K562 (cell line): Measurements from ENCODE around the gene MICU1. TPM values are rescaled to one million over a fixed set of nuclear protein-coding genes. Genes with fewer than 3 reads are reported as not detected.

Source experiments
- ATAC-seq: fragments of 200-7000 bp; cut with Tn5 transposase; 3 replicates; pipeline ENCODE4 v1.9.1; 2020; ENCODE audit warnings: moderate library complexity
- BruUV-seq: library from RNA; stranded (reverse); fragments of 400-500 nt; replicated peaks from 2 replicates; lab custom pipeline; 2021; lab: Mats Ljungman, UMichigan
- CTCF ChIA-PET: fragments of 300-600 bp; formaldehyde crosslinking; extraction: SDS; loops from one replicate; lab custom pipeline; 2021; ENCODE audit warnings: low intra/inter-chr PET ratio; lab: Yijun Ruan, JAX
- POLR2A ChIA-PET: fragments of 300-600, 350-650 bp; sonication (Branson Sonifier 250); formaldehyde crosslinking; extraction: SDS; loops from one replicate; lab custom pipeline; 2021; ENCODE audit warnings: antibody characterized with exemption, inconsistent platforms; lab: Yijun Ruan, JAX
- DNase-seq, 4 experiments: peaks; one replicate each; pipeline versions ENCODE4 v3.0.0 to v3.0.0-alpha.2; 2011 to 2018; ENCODE audit warnings: low spot score in 3 of 4, mixed read lengths in 3 of 4; ENCODE audit errors: extremely low read depth in 1 of 4
- FAIRE-seq: peaks from 2 replicates; lab custom pipeline; 2011; peaks lifted over from hg19 to GRCh38; lab: Jason Lieb, UNC
- H2AFZ ChIP-seq: 2 replicates; pipeline ENCODE4 v1.6.0; 2011; ENCODE audit warnings: low read depth, low read length, control low read depth, inconsistent platforms
- H3K27ac ChIP-seq: fragments of 200-600 bp; 3 replicates; pipeline ENCODE4 v1.8.0; 2011; ENCODE audit warnings: low read depth, mild to moderate bottlenecking, control low read depth, inconsistent platforms, low read length, moderate library complexity, mixed read lengths; ENCODE audit errors: extremely low read depth
- H3K27me3 ChIP-seq, 2 experiments: fragments of 300-600 bp in 1 of 2; 2 replicates in 1 of 2; 3 replicates in 1 of 2; pipeline versions ENCODE4 v1.6.0 to v1.8.0; 2011; ENCODE audit warnings: inconsistent platforms in 2 of 2, low read length in 2 of 2, mild to moderate bottlenecking in 1 of 2, mixed read lengths in 1 of 2, moderate library complexity in 1 of 2; ENCODE audit not compliant: control insufficient read depth in 2 of 2, insufficient read depth in 2 of 2
- H3K36me3 ChIP-seq: fragments of 300-600 bp; 3 replicates; pipeline ENCODE4 v1.8.0; 2011; ENCODE audit warnings: mild to moderate bottlenecking, low read length, inconsistent platforms; ENCODE audit not compliant: control insufficient read depth, insufficient read depth
- H3K4me1 ChIP-seq, 2 experiments: fragments of 200-600 bp in 1 of 2; replicated peaks in 1 of 2; 2 replicates in 1 of 2; 3 replicates in 1 of 2; pipeline versions ENCODE4 v1.5.1 to v1.8.0; 2011; ENCODE audit warnings: inconsistent platforms in 2 of 2, low read length in 2 of 2, mild to moderate bottlenecking in 1 of 2, mixed read lengths in 1 of 2, moderate library complexity in 1 of 2; ENCODE audit not compliant: control insufficient read depth in 2 of 2, insufficient read depth in 2 of 2
- H3K4me2 ChIP-seq: 2 replicates; pipeline ENCODE4 v1.6.1; 2011; ENCODE audit warnings: low read length, control low read depth, inconsistent platforms, mixed read lengths; ENCODE audit not compliant: insufficient read depth
- H3K4me3 ChIP-seq: fragments of 200-600 bp; sonication (generic), shearing (Covaris generic); 2 replicates; pipeline ENCODE4 v1.5.1; 2016; ENCODE audit warnings: control low read depth, inconsistent platforms
- H3K79me2 ChIP-seq: fragments of 200-600 bp; 3 replicates; pipeline ENCODE4 v1.8.0; 2011; ENCODE audit warnings: low read length, inconsistent platforms; ENCODE audit not compliant: control insufficient read depth, insufficient read depth
- H3K9ac ChIP-seq, 2 experiments: 2 replicates each; pipeline versions ENCODE4 v1.6.0 to v1.6.1; 2011; ENCODE audit warnings: low read depth in 2 of 2, low read length in 2 of 2, control low read depth in 1 of 2, inconsistent platforms in 1 of 2, mild to moderate bottlenecking in 1 of 2, mixed read lengths in 1 of 2; ENCODE audit not compliant: insufficient read depth in 1 of 2
- H3K9me1 ChIP-seq: one replicate; pipeline ENCODE4 v1.6.0; 2011; ENCODE audit warnings: inconsistent platforms, mild to moderate bottlenecking, low read length, moderate library complexity; ENCODE audit not compliant: control insufficient read depth, insufficient read depth
- H3K9me3 ChIP-seq: replicated peaks from 2 replicates; pipeline ENCODE4 v1.5.1; 2011; ENCODE audit warnings: low read depth, low read length, inconsistent platforms; ENCODE audit not compliant: control insufficient read depth, insufficient read depth
- H4K20me1 ChIP-seq: replicated peaks from 2 replicates; pipeline ENCODE4 v1.6.1; 2011; ENCODE audit warnings: low read length, inconsistent platforms, mixed read lengths; ENCODE audit not compliant: control insufficient read depth, insufficient read depth
- KDM1A ChIP-seq, 2 experiments: fragments of 450-650 bp; IDR thresholded peaks; 2 replicates each; pipeline ENCODE4 v1.6.1; 2016; ENCODE audit warnings: mild to moderate bottlenecking in 2 of 2
- SMAD1 ChIP-seq: fragments of 150-350 bp; IDR thresholded peaks from 2 replicates; pipeline ENCODE4 v1.6.1; 2014; ENCODE audit warnings: low read length, low read depth; ENCODE audit not compliant: partially characterized antibody
- ZNF146 ChIP-seq: IDR thresholded peaks from one replicate; pipeline ENCODE4 v1.6.1; 2018; ENCODE audit warnings: missing compliant biosample characterization; ENCODE audit not compliant: unreplicated experiment
- ZNF184 ChIP-seq: sonication (generic); formaldehyde crosslinking; IDR thresholded peaks from 2 replicates; pipeline ENCODE4 v1.5.0; 2020; ENCODE audit warnings: missing genetic modification reagents
- ZNF384 ChIP-seq: IDR thresholded peaks from 2 replicates; pipeline ENCODE4 v1.6.1; 2012; ENCODE audit warnings: low read depth, low read length, improper control_type of control experiment
- WGBS: fragments of 100-300 bp; shearing (Covaris generic); methylation state at CpG from one replicate; pipeline ENCODE4 v1.1.6; 2016; ENCODE audit warnings: low coverage, mixed read lengths; ENCODE audit not compliant: insufficient coverage; ENCODE audit errors: missing lambda C conversion rate; 5-methylcytosine and 5-hydroxymethylcytosine counted together
- in situ Hi-C: fragments of 300-500 bp; cut with MboI; formaldehyde crosslinking; loops from 4 replicates; pipeline ENCODE4 v1.15.0; 2018; ENCODE audit warnings: inconsistent platforms, mixed read lengths
- intact Hi-C: fragments of 100-400 bp; cut with micrococcal nuclease; formaldehyde crosslinking; loops from 2 replicates; pipeline ENCODE4 v1.14.2; 2022
- polyA plus RNA-seq, 8 experiments: library from polyadenylated mRNA; depleted of rRNA in 4 of 8; stranded (reverse) in 5 of 8; unstranded in 3 of 8; fragments of >200 nt; fragmentation: Nextera tagmentation in 2 of 8; fragmentation: Illumina TruSeq in 1 of 8; extraction: Ambion mirVana in 2 of 8; extraction: Trizol in 1 of 8; gene quantifications; 2 replicates each; pipeline versions ENCODE4 v1.2.1 to v1.2.3, GENCODE V29; 2011 to 2014; ENCODE audit warnings: inconsistent platforms in 1 of 8, missing spikeins in 1 of 8
- total RNA-seq, 7 experiments: library from RNA; depleted of rRNA in 6 of 7; stranded (reverse); fragments of >200 nt in 6 of 7; fragmentation: Illumina TruSeq in 2 of 7; extraction: Trizol in 2 of 7; gene quantifications; 2 replicates each; pipeline versions ENCODE4 v1.2.1 to v1.2.3, GENCODE V29; 2011 to 2021; ENCODE audit warnings: low replicate concordance in 1 of 7
- TF ChIP-seq, protein P1 (sequence below), 2 experiments: fragments of 450-650 bp in 1 of 2; sonication (generic) in 1 of 2; formaldehyde crosslinking in 1 of 2; IDR thresholded peaks in 1 of 2; conservative IDR thresholded peaks in 1 of 2; 2 replicates each; pipeline versions ENCODE4 v1.6.1 to v1.8.1; 2016 to 2023; ENCODE audit warnings: mild to moderate bottlenecking in 2 of 2, moderate library complexity in 2 of 2, inconsistent platforms in 1 of 2, missing genetic modification reagents in 1 of 2

Gene MICU1
- total and polyA plus RNA-seq, 9 of the 15 experiments (the other 6 are each of a cell fraction or from before 2014, with no cell fraction given) = 29.3 to 76.8 (median 48.4) TPM

DNA sequence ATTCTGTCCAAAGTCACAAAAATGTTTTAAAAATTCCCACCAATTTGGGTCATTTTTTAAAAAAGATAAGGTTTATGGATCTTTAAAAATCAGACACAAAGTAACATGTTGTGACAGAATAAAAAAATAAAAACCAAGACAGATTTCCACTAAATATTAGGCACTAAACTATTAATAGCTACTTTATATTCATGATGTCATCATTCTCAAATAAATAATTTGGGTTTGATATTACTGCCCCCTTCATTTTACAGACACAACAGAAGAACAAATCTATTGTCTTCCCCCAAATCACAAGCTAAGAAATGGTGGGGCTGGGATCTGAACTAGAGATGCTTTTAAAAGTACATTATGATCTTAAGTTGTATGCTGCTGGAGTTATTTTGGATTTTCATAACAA lies 119.4 kb downstream of the MICU1 start:
- ChIA-PET CTCF (no interaction called here), POLR2A (interaction anchor here (1.6 kb wide), 1 partner anchor 9 kb away, joined by 7 read pairs; no protein-coding TSS in a partner anchor)
- Histone ChIP-seq H3K27ac (no peak overlapping the region), H3K4me3 (no peak overlapping the region), H3K4me1 (peaks cover 4 to 14% of the 10 kb centered on the region in 2 experiments; a peak in 2 of 5 replicates), H3K79me2 (no peaks in the 10 kb centered on the region), H3K27me3 (no peaks in the 10 kb centered on the region), H3K9me3 (no peaks in the 10 kb centered on the region; the same call in 1 of the 2 replicates), H3K9me1 (no peaks in the 10 kb centered on the region), H4K20me1 (no peaks in the 10 kb centered on the region), H2AFZ (no peak overlapping the region), H3K4me2 (no peak overlapping the region), H3K36me3 (no peaks in the 10 kb centered on the region), H3K9ac (no peak overlapping the region)
- FAIRE-seq (no peak), ATAC-seq (no peak), DNase-seq (no peak)
- no TSS peak for BruUV-seq
- intact Hi-C loops (no loop called here), in situ Hi-C loops (no loop called here)
- TF ChIP-seq SMAD1 = no peak
- TF ChIP-seq, protein P1, sequence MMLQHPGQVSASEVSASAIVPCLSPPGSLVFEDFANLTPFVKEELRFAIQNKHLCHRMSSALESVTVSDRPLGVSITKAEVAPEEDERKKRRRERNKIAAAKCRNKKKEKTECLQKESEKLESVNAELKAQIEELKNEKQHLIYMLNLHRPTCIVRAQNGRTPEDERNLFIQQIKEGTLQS (IDR thresholded peaks at IDR 0.05) = peak; percentile 45; the same call in 1 of the 2 replicates
- TF ChIP-seq, protein P1 (CRISPR knock-in tag; conservative IDR thresholded peaks at IDR 0.05) = no peak

DNA sequence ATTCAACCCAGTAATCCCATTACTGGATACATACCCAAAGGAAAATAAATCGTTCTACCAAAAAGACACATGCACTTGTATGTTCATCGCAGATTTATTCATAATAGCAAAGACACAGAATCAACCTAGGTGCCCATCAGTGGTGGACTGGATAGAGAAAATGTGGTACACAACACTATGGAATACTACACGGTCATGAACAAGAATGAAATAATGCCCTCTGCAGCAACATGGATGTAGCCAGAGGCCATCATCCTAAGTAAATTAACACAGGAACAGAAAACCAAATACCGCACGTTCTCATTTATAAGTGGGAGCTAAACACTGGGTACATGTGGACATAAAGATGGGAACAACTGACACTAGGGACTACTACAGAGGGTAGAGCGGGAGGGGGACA lies 120.4 kb downstream of the MICU1 start:
- H3K9ac ChIP-seq = no peak overlapping the region
- no peak overlapping the region for H3K4me2 ChIP-seq
- H4K20me1 ChIP-seq = no peaks in the 10 kb centered on the region
- WGBS = 91% methylated on average over 6 of the region's 6 CpGs
- ChIA-PET CTCF (no interaction called here), POLR2A (interaction anchor here (0.6 to 1.6 kb wide), 2 partner anchors 10 to 259 kb away, joined by 3 to 7 read pairs; no protein-coding TSS in a partner anchor)
- in situ Hi-C loops (no loop called here), intact Hi-C loops (no loop called here)
- no peaks in the 10 kb centered on the region for H3K9me1 ChIP-seq
- FAIRE-seq (no peak), DNase-seq (no peak), ATAC-seq (no peak)
- no peaks in the 10 kb centered on the region for H3K36me3 ChIP-seq
- H3K4me1 ChIP-seq = peaks cover 4 to 14% of the 10 kb centered on the region in 2 experiments; a peak in 2 of 5 replicates
- H3K9me3 ChIP-seq = no peaks in the 10 kb centered on the region; the same call in 1 of the 2 replicates
- no TSS peak for BruUV-seq
- H3K4me3 ChIP-seq = no peak overlapping the region
- no peak overlapping the region for H3K27ac ChIP-seq
- H2AFZ ChIP-seq = no peak overlapping the region
- no peaks in the 10 kb centered on the region for H3K27me3 ChIP-seq
- H3K79me2 ChIP-seq = no peaks in the 10 kb centered on the region
- TF ChIP-seq ZNF146 (CRISPR knock-in tag) (peak; percentile 80), ZNF384 (no peak), ZNF184 (CRISPR knock-in tag) (no peak), KDM1A (IDR thresholded peaks at IDR 0.05) (0 out of 4 replicates have a peak, but pooled peaks of 1 of the 2 experiments have one; percentile 37)
